Fibroblast of lung (primary cell): ENCODE results near the gene STAT4.

Source experiments
- EZH2 ChIP-seq: IDR thresholded peaks from 2 replicates; pipeline ENCODE4 v1.5.1; 2012; ENCODE audit warnings: low read length, control low read depth, mild to moderate bottlenecking; ENCODE audit errors: missing control alignments
- TF ChIP-seq, protein P1 (sequence below), 2 donors: IDR thresholded peaks in 1 of 2; conservative IDR thresholded peaks in 1 of 2; 1 replicate in 1 of 2; 2 replicates in 1 of 2; pipeline ENCODE4 v1.5.1; 2011 to 2012; ENCODE audit warnings: low read length in 2 of 2, control low read depth in 1 of 2, inconsistent platforms in 1 of 2, low read depth in 1 of 2, mild to moderate bottlenecking in 1 of 2

GRCh38 chr2:191031256-191031655, 119.5 kb downstream of the STAT4 start:
- TF ChIP-seq, protein P1, sequence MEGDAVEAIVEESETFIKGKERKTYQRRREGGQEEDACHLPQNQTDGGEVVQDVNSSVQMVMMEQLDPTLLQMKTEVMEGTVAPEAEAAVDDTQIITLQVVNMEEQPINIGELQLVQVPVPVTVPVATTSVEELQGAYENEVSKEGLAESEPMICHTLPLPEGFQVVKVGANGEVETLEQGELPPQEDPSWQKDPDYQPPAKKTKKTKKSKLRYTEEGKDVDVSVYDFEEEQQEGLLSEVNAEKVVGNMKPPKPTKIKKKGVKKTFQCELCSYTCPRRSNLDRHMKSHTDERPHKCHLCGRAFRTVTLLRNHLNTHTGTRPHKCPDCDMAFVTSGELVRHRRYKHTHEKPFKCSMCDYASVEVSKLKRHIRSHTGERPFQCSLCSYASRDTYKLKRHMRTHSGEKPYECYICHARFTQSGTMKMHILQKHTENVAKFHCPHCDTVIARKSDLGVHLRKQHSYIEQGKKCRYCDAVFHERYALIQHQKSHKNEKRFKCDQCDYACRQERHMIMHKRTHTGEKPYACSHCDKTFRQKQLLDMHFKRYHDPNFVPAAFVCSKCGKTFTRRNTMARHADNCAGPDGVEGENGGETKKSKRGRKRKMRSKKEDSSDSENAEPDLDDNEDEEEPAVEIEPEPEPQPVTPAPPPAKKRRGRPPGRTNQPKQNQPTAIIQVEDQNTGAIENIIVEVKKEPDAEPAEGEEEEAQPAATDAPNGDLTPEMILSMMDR (conservative IDR thresholded peaks at IDR 0.05 in 1 of 2, IDR thresholded peaks at IDR 0.05 in 1 of 2; ENCODE audit: low read depth in 1 of 2, low read length in 2 of 2): no peak
- no peak for TF ChIP-seq EZH2
